KMS-11 (cell line): Measurements from ENCODE around the gene ZNF106.

ENCODE experiments used
- H2AFZ ChIP-seq: fragments of 200-600 bp; sonication (generic); 2 replicates; pipeline ENCODE4 v1.6.1; 2016; ENCODE audit warnings: antibody characterized with exemption, mixed run types, low read depth
- H3K27ac ChIP-seq: fragments of 200-600 bp; sonication (generic); 2 replicates; pipeline ENCODE4 v1.6.1; 2016; ENCODE audit warnings: mild to moderate bottlenecking, mixed run types
- H3K27me3 ChIP-seq: fragments of 200-600 bp; sonication (generic); 2 replicates; pipeline ENCODE4 v1.6.1; 2017; ENCODE audit warnings: mild to moderate bottlenecking, low read depth, mixed run types, moderate library complexity; ENCODE audit not compliant: insufficient read depth
- H3K36me3 ChIP-seq: fragments of 200-600 bp; sonication (generic); 2 replicates; pipeline ENCODE4 v1.6.1; 2017; ENCODE audit warnings: mild to moderate bottlenecking, mixed run types; ENCODE audit not compliant: insufficient read depth
- H3K4me1 ChIP-seq: fragments of 200-600 bp; sonication (generic); 2 replicates; pipeline ENCODE4 v1.6.1; 2016; ENCODE audit warnings: mild to moderate bottlenecking, low read depth, mixed run types; ENCODE audit not compliant: poor library complexity, severe bottlenecking
- H3K4me2 ChIP-seq: fragments of 200-600 bp; sonication (generic); 2 replicates; pipeline ENCODE4 v1.7.0; 2016; ENCODE audit warnings: mild to moderate bottlenecking, mixed run types
- H3K4me3 ChIP-seq: fragments of 200-600 bp; sonication (generic); IDR thresholded peaks from 2 replicates; pipeline ENCODE4 v1.6.1; 2017; ENCODE audit warnings: low read depth, low read length, mixed read lengths; ENCODE audit not compliant: insufficient read depth
- H3K79me2 ChIP-seq: fragments of 200-600 bp; sonication (generic); 2 replicates; pipeline ENCODE4 v1.6.1; 2016; ENCODE audit warnings: low read depth, mixed run types; ENCODE audit not compliant: insufficient read depth
- H3K9ac ChIP-seq: fragments of 200-600 bp; sonication (generic); 2 replicates; pipeline ENCODE4 v1.6.1; 2016; ENCODE audit warnings: mild to moderate bottlenecking, mixed run types
- H4K20me1 ChIP-seq: fragments of 200-600 bp; sonication (generic); 2 replicates; pipeline ENCODE4 v1.6.1; 2016; ENCODE audit warnings: mild to moderate bottlenecking, mixed run types; ENCODE audit not compliant: insufficient read depth
- TF ChIP-seq, protein P1 (sequence below): fragments of 200-600 bp; sonication (generic); conservative IDR thresholded peaks from 2 replicates; pipeline ENCODE4 v1.6.1; 2017; ENCODE audit warnings: low read depth, mild to moderate bottlenecking, antibody characterized with exemption, low read length, moderate library complexity, mixed read lengths

The ZNF106 gene

DNA sequence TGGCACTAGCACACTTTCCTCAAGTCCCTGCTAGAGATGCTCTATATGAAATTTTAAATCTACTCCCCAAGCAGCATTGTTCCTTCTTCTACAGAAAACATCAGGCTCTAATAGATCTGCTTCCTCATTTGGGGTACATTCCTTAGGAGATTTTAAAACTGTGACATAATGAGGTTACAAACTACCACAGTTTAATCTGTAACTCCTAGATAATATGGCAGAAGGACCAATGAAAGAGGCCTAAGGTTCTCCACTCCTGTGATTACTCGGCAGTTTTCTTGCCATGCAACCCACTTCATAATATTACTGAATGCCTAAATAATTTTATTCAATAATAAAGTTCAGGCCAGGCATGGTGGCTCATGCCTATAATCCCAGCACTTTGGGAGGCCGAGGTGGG lies 16.1 kb downstream of the ZNF106 start:
- TF ChIP-seq, protein P1, sequence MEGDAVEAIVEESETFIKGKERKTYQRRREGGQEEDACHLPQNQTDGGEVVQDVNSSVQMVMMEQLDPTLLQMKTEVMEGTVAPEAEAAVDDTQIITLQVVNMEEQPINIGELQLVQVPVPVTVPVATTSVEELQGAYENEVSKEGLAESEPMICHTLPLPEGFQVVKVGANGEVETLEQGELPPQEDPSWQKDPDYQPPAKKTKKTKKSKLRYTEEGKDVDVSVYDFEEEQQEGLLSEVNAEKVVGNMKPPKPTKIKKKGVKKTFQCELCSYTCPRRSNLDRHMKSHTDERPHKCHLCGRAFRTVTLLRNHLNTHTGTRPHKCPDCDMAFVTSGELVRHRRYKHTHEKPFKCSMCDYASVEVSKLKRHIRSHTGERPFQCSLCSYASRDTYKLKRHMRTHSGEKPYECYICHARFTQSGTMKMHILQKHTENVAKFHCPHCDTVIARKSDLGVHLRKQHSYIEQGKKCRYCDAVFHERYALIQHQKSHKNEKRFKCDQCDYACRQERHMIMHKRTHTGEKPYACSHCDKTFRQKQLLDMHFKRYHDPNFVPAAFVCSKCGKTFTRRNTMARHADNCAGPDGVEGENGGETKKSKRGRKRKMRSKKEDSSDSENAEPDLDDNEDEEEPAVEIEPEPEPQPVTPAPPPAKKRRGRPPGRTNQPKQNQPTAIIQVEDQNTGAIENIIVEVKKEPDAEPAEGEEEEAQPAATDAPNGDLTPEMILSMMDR: no peak
- H3K4me1 ChIP-seq: no peaks in the 10 kb centered on the region
- H3K27ac ChIP-seq: no peak overlapping the region
- H4K20me1 ChIP-seq: no peaks in the 10 kb centered on the region
- no peak overlapping the region for H2AFZ ChIP-seq
- H3K4me2 ChIP-seq: no peak overlapping the region
- H3K27me3 ChIP-seq: no peaks in the 10 kb centered on the region
- no peak overlapping the region for H3K4me3 ChIP-seq
- no peaks in the 10 kb centered on the region for H3K79me2 ChIP-seq
- H3K9ac ChIP-seq: no peak overlapping the region
- H3K36me3 ChIP-seq: no peaks in the 10 kb centered on the region

DNA sequence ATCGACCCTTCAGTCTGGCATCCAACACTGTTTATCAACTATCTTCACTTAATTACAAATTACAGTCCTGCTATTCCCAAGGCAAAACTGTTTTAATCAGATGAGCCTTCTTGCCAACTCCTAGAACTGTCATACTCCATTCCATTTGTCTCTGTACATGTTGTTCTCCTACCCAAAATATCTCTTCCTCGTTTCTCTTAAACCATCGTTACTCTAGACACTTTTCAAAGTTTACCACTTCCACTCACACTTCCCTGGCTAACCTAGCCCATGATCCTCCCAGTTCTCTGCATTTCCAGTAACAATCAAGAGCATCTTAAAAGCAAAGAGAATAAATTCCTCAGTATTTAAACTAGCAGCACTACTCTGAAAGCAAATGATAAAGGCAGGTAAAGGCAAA lies 19.9 kb downstream of the ZNF106 start:
- Histone ChIP-seq H4K20me1 (no peaks in the 10 kb centered on the region), H3K36me3 (no peaks in the 10 kb centered on the region), H2AFZ (no peak overlapping the region), H3K4me1 (no peaks in the 10 kb centered on the region), H3K4me3 (no peak overlapping the region), H3K27me3 (no peaks in the 10 kb centered on the region), H3K79me2 (no peaks in the 10 kb centered on the region), H3K4me2 (no peak overlapping the region), H3K9ac (no peak overlapping the region), H3K27ac (no peak overlapping the region)
- TF ChIP-seq, protein P1: no peak

GRCh38 chr15:42465520-42466259 lies 25.3 kb downstream of the ZNF106 start:
- Histone ChIP-seq H4K20me1 (no peaks in the 10 kb centered on the region), H2AFZ (no peak overlapping the region), H3K9ac (no peak overlapping the region), H3K4me1 (no peaks in the 10 kb centered on the region), H3K79me2 (no peaks in the 10 kb centered on the region), H3K4me2 (no peak overlapping the region), H3K27ac (no peak overlapping the region), H3K4me3 (no peak overlapping the region), H3K36me3 (no peaks in the 10 kb centered on the region), H3K27me3 (no peaks in the 10 kb centered on the region)
- TF ChIP-seq, protein P1: no peak

DNA sequence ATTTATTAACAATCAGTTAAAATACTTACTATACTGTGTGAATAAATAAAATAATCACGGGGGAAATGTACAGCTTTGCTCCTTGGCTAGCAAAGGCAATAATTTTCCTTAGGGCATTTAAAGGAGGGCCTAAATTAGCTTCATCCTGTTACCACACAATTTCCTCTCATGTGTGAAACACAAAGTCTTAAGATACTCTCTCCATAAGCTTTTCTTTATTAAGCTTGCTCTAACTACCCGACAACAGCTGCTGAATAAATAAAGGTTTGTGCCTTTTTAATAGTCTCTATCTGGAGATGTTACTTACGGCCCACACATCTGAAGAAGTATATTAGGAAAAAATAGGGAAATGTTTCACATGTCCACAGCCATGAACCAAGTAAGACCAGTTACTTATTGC lies 29.7 kb downstream of the ZNF106 start:
- no peak overlapping the region for H3K9ac ChIP-seq

More for the DNA sequence above, 29.7 kb downstream of the ZNF106 start:
- TF ChIP-seq, protein P1: no peak
- H4K20me1 ChIP-seq: no peaks in the 10 kb centered on the region
- no peak overlapping the region for H3K4me3 ChIP-seq
- no peak overlapping the region for H2AFZ ChIP-seq
- H3K36me3 ChIP-seq: no peaks in the 10 kb centered on the region
- H3K27ac ChIP-seq: no peak overlapping the region
- no peaks in the 10 kb centered on the region for H3K27me3 ChIP-seq
- H3K4me1 ChIP-seq: peaks cover 10% of the 10 kb centered on the region
- H3K79me2 ChIP-seq: no peaks in the 10 kb centered on the region
- no peak overlapping the region for H3K4me2 ChIP-seq
